ENCODE measurements around the gene SPIB.

Gene SPIB

DNA sequence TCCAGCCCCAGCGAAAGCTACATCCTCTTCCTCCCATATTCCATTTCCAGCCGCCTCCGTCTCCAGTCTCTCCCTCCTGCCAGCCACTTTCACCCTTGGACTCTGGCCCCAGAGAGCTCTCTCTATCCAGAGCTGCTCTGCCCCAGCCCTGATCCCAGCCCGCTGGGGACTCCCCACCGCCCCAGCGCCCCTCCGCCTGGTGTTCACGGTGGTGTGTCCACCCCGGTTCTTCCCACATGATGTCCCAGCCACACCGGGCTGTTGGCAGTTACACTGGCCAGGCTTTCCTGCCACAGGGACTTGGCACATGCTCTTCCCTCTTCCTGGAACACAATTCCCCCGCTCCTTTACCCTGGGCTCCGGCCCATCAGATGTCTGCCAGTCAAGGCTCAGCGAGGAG lies 46.3 kb downstream of the SPIB start:
- in situ Hi-C loops (cut with HindIII; ENCODE audit: low sequenced_read_pairs), result no loop called here

DNA sequence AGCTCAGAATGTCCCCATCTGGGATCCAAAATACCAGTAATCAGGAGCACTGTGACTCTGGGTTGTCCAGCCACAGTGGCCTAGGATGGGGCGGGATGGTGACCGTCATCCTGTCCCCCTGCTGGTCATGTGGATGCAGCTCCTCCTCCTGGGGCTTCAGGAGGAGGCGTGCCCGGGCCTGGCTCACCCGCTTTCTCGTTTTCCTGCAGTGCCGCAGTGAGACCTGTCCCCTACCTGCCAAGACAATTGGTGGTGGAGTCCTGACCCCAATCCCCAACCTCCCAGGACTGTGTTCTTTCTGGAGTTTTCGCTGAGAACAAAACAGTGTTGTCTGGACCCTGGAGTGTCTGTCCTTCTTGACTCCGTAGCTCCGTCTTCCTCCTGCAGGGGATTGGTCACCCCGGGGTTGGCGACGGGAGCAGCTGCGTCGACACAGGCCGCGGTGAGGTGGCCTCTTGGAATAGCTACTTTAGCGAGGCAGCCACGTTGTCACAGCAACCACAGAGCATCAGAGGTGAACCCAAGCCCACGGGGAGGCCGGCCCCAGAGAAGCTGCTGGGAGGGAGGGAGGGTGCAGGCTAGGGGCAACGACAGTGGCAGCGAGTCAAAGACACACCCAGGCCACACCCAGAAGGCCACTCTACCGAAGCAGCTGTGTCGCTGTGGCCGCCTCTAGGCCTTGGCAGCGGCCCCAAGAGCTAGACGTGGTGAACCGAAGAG lies 47.4 kb downstream of the SPIB start:
- in situ Hi-C loops (cut with HindIII; ENCODE audit: low sequenced_read_pairs), result no loop called here

DNA sequence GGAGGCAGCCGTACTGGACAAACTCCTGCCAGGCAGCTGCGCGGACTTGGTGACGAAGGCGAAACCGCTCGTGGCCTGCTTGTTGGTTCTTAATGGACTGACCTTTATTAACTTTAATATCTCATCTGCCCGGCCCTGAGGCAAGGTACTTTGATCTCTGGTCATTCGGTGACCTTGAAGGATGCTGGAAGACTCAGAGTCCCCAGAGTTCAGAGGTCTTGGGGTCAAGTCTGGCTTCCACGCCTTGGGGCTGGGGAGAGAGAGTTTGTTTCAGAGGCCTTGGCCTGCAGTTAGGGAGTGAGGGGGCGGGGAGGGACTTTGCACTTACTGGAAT lies 47.9 kb downstream of the SPIB start:
- in situ Hi-C loops (cut with HindIII; ENCODE audit: low sequenced_read_pairs), result no loop called here

DNA sequence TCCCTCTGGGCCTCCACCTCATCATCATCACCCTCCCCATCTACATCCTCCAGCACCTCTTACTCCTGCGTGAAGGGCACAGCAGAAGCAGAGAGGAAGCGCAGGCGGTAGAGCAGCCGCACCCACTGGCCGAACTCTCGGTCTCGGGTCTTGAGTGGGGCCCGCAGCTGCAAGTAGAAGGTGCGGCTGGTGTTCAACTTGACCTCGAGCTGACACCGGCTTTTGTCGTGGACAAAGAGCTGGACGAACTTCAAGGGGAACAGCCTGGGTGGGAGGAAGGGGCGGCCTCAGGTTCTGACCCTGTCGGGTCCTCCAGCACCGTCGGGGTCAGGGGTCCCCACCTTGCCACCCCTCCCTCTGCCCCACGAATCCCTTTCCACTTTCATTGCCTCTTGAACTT lies 48.8 kb downstream of the SPIB start:
- in situ Hi-C loops (cut with HindIII; ENCODE audit: low sequenced_read_pairs), result no loop called here

DNA sequence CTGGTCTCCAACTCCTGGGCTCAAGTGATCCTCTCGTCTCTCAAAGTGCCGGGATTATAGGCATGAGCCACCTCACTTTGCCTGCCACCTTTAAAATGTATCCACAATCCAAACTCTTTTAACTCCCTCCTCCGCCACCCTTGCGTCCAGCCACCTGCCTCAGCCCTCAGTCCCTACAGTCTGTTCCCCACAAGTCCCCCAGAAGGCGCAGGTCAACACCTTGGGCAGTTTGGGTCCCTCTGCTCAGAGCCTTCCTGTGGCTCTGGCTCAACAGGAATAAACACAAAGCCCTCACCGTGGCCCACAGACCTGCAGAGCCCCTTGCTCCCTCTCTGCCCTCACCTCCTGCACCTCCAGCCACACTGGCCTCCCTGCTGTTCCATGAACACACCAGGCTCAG lies 50.1 kb downstream of the SPIB start:
- in situ Hi-C loops (cut with HindIII; ENCODE audit: low sequenced_read_pairs), result no loop called here

DNA sequence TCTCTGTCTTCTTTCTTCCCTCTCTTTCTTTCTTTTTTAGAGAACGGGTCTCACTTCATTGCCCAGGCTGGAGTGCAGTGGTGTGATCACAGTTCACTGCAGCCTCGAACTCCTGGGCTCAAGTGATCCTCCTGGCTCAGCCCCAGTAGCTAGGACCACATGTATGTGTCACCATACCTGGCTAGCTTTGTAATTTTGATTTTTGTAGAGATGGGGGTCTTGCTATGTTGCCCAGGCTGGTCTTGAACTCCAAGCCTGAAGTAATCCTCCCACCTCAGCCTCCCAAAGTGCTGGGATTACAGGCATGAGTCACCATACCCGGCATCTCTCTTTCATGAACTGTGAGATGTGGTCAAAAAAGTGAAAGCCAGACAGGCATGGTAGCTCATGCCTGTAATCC lies 54.6 kb downstream of the SPIB start:
- in situ Hi-C loops (cut with HindIII; ENCODE audit: low sequenced_read_pairs), result loop anchor here (10.0 kb wide), 1 partner anchor 119 kb away; no protein-coding TSS in a partner anchor

DNA sequence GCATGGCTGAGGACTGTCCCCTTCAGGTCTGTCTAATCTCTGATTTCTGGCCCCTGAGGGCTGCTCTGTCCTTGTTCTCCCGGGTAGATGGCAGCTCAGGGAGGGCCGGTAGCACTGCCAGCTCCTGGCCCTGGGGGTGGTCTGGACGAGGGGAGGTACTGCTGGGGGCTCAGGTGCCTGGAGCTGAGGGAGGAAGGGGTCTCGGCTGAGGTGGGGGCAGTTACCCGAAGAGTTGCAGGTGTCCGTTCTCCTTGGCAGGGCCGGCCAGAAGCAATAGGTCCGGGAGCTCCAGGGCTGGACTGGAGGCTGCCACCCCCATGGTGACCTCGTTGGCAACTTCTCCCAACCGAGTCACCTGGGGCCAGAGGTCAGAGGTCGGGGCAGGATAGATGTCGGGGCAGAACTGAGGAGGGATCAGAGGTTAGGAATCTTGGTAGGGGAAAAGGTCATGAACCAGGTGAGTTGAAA lies 56.4 kb downstream of the SPIB start:
- in situ Hi-C loops (cut with HindIII; ENCODE audit: low sequenced_read_pairs), result loop anchor here (10.0 kb wide), 1 partner anchor 120 kb away; no protein-coding TSS in a partner anchor

DNA sequence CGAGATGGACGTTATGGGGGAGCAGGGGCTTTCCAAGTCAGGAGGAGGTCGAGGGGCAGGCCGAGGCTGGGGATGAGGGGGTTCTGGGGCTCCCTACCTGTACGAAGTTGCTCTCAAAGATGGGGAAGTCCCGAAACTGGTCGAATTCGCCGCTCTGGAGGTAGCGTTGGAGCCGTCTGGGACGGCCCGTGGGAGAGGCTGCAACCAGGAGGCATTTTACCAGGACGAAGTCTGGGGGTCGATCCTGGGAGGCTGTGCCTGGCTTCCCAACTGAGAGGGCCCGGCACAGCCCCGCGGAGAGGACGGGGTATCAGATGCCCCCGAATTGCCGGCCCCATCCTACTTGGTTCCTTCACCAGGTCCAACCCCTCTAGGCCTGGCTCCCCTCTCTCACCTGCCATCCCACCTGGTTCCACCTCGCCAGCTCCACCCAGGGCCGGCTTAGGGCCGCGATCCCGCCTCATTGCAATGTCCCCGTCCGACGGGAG lies 57.0 kb downstream of the SPIB start:
- in situ Hi-C loops (cut with HindIII; ENCODE audit: low sequenced_read_pairs), result loop anchor here (10.0 kb wide), 1 partner anchor 121 kb away; no protein-coding TSS in a partner anchor

DNA sequence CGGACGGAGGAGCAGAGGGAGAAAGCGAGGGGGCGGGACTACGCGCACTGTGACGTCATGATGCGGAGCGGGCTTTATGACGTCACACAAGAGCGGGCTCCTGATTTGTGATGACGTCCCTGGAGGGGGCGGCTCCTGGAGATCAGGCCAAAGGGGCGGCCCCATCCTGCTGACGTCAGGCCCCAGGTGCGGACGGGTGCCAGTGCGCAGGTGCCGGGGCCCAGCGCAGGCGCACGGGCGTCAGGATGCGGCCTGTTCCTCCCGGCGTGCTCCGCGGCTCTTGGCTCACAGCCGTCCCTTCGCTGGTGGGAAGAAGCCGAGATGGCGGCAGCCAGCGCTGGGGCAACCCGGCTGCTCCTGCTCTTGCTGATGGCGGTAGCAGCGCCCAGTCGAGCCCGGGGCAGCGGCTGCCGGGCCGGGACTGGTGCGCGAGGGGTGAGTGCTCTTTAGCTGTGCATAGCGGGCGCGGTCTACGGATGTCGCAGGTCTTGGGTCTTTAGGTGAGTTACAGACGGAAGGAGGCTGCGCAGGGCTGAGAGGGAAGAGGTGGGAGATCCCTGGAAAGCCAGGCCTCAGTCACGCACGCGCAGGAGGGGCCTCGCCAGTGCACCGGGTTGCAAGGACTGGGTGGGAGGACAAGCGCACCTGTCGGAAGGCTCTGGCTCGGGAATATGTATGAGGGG lies 57.6 kb downstream of the SPIB start, which contains the start of the genes EMC10 and GARIN5A:
Gene EMC10 (plus strand): TSS at position 284 of the 683 bp plus-strand sequence. CDS start 38 bp downstream, at position 322.
Gene GARIN5A (minus strand): TSS at position 625 of the 683 bp plus-strand sequence. CDS start 460 bp downstream, at position 165.
- in situ Hi-C loops (cut with HindIII; ENCODE audit: low sequenced_read_pairs), result loop anchor here (10.0 kb wide), 1 partner anchor 122 kb away; no protein-coding TSS in a partner anchor

DNA sequence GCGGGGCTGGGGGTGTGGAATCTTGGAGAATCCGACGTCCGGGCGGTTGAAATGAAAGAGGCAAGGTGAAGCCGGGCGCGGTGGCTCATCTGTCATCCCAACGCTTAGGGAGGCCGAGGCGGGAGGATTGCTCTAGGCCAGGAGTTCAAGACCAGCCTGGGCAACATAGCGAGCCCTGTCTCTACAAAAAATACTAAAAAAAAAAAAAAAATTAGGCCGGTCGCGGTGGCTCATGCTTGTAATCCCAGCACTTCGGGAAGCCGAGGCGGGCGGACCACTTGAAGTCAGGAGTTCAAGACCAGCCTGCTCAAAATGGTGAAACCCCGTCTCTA lies 58.1 kb downstream of the SPIB start:
- in situ Hi-C loops (cut with HindIII; ENCODE audit: low sequenced_read_pairs), result loop anchor here (10.0 kb wide), 1 partner anchor 122 kb away; no protein-coding TSS in a partner anchor

DNA sequence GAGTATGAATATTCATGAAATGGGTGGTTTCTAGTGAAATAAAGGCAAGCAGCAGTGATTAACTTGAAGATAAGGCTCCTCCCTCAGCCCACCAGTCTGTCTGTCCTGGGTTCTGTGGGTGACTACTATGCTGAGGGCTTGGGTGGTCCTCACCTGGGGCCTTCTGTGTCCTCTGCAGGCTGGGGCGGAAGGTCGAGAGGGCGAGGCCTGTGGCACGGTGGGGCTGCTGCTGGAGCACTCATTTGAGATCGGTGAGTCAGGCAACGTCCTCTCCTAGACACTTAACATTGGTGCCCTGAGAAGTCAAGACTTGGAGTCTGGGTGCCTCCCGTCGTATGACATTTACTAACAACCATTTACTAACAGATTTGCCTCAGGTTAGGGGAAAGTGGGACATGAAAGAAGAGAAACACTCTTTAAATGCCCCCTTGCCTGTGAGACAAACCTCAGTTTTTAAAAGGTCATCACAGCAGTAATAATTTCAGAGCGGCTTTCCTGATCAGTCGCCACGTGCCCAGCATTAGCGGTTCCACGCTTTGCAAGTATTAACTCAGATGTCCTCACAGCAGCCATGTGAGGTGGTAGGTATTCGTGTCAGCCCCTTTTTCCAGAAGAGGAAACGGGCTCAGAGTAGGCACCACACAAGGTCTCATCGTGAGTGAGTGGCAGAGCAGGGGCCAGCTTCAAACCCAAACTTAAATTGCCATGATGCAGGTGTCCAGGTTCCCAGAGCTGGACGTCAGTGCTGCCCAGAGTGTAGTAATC lies 59.2 kb downstream of the SPIB start:
- in situ Hi-C loops (cut with HindIII; ENCODE audit: low sequenced_read_pairs), result loop anchor here (10.0 kb wide), 1 partner anchor 123 kb away; no protein-coding TSS in a partner anchor

DNA sequence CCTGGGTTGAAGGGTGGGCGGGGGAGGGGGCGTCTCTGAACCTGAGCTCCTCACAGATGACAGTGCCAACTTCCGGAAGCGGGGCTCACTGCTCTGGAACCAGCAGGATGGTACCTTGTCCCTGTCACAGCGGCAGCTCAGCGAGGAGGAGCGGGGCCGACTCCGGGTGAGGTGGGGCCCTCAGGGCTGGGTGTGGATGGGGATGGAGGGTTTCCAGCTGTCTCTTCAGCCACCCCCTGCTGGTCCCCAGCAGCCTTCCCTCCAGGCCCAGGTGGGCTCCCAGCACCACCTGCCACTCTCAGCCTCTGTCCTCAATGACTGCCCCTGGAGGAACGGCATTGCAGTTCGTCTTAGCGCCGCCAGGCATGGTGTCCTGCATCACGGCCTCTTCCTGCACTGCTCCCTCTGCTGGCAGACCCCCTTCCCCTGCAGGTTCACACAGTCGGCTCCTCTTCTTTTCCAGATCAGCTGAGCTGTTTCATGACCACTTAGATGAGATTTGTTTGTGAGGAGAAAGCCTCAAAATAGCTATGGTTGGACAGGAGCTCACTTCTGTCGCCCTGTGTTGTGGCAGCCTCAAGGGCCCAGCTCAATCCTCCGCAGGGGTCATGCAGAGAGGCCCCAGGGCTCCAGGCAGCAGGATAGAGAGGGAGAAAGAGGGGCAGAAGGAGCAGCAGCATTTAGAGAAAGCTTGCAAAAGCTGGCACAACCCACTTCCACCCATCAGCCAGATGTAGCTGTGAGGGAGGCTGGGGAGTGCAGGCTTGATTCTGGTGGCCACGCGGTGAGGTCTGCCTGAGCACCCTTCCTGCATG lies 60.4 kb downstream of the SPIB start:
- in situ Hi-C loops (cut with HindIII; ENCODE audit: low sequenced_read_pairs), result loop anchor here (10.0 kb wide), 1 partner anchor 124 kb away; no protein-coding TSS in a partner anchor

DNA sequence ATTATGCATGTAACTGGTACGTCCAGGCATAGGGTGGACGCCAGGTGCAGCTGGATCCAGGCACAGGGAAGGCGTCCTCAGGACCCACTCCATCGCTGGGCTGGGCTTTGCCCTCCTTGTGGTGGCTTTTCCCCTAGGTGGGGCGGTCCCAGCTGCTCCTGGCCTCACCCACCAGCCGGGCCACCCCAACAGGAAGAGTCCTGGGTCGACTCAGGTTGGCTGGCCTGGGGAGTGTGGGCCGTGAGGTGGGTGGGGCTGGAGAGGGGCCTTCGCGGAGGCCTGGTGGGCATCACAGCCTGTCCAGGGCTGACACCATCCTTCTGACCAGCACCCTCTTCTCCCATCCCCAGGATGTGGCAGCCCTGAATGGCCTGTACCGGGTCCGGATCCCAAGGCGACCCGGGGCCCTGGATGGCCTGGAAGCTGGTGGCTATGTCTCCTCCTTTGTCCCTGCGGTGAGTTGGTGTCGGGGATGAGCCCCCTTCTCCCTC lies 61.1 kb downstream of the SPIB start:
- in situ Hi-C loops (cut with HindIII; ENCODE audit: low sequenced_read_pairs), result loop anchor here (10.0 kb wide), 1 partner anchor 125 kb away; no protein-coding TSS in a partner anchor

DNA sequence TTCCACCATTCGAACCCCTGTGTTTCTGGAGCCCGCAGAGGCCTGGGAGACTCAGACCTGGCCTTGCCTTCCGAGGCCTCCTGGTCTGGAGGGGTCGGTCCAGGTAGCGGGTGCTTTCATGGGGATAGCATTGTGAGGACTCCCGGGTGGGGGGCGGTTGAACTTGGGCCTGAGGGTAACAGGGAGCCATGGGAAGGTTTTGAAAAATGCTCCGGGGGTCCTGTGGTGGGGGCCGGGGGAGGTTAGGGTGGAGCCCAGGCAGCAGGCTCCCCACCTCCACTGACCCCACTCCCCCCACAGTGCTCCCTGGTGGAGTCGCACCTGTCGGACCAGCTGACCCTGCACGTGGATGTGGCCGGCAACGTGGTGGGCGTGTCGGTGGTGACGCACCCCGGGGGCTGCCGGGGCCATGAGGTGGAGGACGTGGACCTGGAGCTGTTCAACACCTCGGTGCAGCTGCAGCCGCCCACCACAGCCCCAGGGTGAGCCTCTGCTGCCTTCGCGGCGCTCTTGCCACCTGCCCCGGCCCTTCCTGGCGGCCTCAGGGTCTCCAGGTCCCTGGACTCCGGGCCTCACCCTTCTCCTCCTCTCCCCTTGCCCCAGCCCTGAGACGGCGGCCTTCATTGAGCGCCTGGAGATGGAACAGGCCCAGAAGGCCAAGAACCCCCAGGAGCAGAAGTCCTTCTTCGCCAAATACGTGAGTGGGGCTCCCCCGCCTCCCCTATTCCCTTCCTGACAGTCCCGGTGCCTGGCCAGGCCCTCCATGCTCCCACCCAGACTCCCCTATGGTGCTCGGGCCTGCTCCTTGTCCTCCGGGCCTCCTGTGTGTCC lies 61.8 kb downstream of the SPIB start:
- in situ Hi-C loops (cut with HindIII; ENCODE audit: low sequenced_read_pairs), result no loop called here
